GM12873 (cell line): ENCODE results near the gene COG7.

Source experiments
- TF ChIP-seq, protein P1 (sequence below): IDR thresholded peaks from 2 replicates; pipeline ENCODE4 v1.5.1; 2012; ENCODE audit warnings: low read depth, mild to moderate bottlenecking, moderate library complexity, low read length, control low read depth; ENCODE audit not compliant: insufficient read depth; ENCODE audit errors: missing control alignments

Gene COG7

DNA sequence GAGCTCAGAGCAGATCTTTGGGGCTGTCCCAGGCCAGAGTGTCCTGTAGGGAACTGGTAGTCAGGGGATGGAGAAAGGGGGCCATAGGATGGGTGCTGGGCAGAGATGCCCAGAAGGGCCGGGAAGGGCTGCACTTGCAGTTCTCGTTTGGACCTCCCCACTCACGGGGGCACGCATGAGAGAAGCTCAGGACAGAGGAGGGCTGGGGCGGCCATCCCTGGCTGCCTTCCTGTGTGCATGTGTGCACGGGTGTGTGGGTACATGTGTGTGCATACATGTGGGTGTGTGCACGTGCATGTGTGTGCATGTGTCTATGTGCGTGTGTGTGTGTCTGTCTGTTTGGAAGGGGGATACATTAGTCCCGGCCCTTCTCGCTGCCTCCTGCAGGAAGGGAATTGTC, 73.3 kb downstream of the COG7 start:
- TF ChIP-seq, protein P1, sequence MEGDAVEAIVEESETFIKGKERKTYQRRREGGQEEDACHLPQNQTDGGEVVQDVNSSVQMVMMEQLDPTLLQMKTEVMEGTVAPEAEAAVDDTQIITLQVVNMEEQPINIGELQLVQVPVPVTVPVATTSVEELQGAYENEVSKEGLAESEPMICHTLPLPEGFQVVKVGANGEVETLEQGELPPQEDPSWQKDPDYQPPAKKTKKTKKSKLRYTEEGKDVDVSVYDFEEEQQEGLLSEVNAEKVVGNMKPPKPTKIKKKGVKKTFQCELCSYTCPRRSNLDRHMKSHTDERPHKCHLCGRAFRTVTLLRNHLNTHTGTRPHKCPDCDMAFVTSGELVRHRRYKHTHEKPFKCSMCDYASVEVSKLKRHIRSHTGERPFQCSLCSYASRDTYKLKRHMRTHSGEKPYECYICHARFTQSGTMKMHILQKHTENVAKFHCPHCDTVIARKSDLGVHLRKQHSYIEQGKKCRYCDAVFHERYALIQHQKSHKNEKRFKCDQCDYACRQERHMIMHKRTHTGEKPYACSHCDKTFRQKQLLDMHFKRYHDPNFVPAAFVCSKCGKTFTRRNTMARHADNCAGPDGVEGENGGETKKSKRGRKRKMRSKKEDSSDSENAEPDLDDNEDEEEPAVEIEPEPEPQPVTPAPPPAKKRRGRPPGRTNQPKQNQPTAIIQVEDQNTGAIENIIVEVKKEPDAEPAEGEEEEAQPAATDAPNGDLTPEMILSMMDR, result no peak

DNA sequence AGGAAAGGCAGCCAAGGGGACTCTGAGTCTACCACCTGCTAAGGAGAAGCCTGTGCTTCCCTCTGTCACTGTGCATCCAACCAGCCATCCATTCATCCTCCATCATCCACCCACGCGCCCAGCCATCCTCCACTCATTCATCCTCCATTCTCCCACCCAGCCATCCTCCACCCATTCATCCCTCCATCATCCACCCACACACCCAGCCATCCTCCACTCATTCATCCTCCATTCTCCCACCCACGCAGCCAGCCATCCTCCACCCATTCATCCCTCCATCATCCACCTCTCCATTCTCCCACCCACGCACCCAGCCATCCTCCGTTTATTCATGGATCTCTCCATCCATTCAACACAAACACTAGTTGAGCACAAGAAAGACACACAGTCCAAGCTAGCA, 74.1 kb downstream of the COG7 start:
- TF ChIP-seq, protein P1, result no peak

DNA sequence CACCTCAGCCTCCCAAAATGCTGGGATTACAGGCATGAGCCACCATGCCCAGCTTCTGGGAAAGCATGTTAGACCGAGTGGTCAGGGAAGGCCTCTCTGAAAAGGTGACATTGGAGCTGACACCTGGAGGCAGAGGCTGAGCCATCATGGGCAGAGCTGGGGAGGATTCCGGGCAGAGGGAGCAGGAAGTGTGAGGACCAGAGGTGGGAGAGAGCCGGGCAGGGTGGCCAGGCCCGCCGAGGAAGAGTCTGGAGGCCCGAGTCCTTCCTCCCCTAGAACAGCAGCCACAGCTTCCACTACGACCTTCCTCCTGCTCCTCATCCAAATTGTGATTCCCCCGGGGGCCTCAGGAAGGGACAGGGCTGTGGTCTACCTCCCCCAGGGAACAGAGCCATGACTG, 74.7 kb downstream of the COG7 start:
- TF ChIP-seq, protein P1, result no peak

DNA sequence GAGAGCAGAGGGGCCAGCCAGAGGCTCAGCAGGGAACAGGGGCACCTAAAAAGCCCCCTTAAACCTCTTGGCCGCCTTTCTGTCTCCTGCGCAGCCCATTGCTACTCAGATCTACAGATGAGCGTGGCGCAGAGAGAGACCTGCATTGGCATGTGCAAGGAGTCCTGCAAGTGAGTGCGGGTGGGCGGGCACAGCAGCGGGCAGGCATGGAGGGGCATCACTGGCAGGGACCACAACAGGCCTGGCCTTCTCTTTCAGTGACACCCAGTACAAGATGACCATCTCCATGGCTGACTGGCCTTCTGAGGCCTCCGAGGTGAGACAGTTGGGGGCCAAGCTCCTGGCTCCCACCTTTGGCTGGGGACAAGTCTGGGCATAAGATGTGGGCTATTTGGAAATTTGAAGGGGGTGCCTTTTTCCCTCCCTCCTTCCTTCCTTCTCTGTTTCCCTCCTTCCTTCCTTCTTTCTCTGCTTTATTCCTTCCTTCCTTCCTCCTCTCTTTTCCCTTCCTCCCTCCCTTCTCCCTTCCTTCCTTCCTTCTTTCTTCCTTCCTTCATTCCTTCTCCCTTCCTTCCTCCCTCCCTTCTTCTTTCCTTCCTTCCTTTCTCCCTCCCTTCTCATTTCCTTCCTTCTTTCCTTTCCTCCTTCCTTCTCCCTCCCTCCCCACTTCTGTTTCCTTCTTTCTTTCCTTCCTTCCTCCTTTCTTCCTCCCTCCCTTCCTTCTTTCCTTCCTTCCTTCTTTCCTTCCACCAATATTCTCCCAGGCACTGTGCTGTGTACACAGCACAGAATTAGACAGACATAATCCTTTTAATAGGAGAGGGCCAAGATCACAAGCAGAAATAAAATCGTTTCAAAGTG, 75.7 kb downstream of the COG7 start:
- TF ChIP-seq, protein P1, result no peak

DNA sequence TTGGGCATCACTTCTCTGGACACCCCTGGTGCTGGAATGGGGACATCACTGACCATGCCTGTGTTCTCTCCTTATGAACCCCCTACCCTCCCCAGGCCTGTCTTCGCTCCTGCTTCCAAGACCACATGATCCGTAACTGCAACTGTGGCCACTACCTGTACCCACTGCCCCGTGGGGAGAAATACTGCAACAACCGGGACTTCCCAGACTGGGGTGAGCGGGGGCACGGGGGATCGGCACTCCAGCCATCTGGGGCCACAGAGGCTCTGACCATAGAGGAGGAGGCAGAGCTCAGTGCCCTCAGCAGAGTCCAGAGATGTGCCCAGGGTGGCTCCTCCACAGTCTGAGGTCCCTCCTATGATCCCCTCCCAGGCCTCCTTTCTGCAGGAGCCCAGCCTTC, 77.3 kb downstream of the COG7 start:
- TF ChIP-seq, protein P1, result no peak

DNA sequence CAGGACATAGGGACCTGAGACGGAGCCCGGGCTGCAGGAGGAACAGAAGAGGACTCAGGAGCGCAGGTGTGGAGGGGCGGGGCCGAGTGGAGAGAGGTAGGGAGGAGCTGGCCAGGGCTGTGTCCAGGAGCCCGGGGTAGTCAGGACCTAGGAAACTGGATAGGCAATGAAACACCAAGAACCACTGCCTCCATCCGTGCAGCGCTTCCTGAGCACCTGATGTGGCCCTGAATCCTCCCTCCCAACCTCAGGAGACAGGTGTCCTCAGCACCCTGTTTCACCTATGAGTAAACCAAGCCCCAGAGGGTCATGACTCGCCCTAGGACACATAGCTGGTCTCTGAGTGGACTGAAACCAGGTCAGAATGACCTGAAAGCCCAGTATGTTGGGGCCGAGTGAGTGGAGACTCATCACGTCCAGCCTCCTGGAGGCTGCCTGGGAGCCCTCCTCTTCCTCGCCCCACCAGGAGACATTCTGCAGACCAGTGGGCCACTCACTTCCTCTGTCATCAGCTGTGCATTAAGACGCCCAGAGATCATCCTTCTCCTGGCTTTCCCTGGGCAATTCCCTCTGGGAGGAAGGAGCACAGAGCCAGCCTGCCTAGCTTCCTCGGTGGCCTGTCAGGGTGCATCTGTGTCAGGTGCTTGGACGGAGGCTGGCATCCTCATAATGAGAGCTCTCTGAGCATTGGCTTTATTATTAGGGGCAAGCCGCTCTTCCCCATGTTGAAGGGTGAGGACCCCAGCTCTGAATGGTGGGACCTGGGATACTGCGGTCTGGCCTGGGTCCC, 78.1 kb downstream of the COG7 start:
- TF ChIP-seq, protein P1, result no peak
